BLaER1 (cell line): Measurements from ENCODE around the gene CABP1.
A peak's percentile ranks its signal among the peaks of the same experiment; 100 is the strongest.

Experiments
- H3K27ac ChIP-seq: shearing (Covaris generic); formaldehyde crosslinking; 2 replicates; pipeline ENCODE4 v1.8.1; 2022
- H3K27me3 ChIP-seq: shearing (Covaris generic); formaldehyde crosslinking; 2 replicates; pipeline ENCODE4 v1.8.1; 2022
- H3K36me3 ChIP-seq: shearing (Covaris generic); formaldehyde crosslinking; 2 replicates; pipeline ENCODE4 v1.8.1; 2022
- H3K4me1 ChIP-seq: shearing (Covaris generic); formaldehyde crosslinking; 2 replicates; pipeline ENCODE4 v1.8.1; 2022
- H3K4me2 ChIP-seq: shearing (Covaris generic); formaldehyde crosslinking; 2 replicates; pipeline ENCODE4 v1.8.1; 2022
- H3K4me3 ChIP-seq: shearing (Covaris generic); formaldehyde crosslinking; 2 replicates; pipeline ENCODE4 v1.8.1; 2022
- H3K9ac ChIP-seq: shearing (Covaris generic); formaldehyde crosslinking; 2 replicates; pipeline ENCODE4 v1.8.1; 2022
- H3K9me3 ChIP-seq: shearing (Covaris generic); formaldehyde crosslinking; 2 replicates; pipeline ENCODE4 v1.8.1; 2022
- H4K20me1 ChIP-seq: shearing (Covaris generic); formaldehyde crosslinking; 2 replicates; pipeline ENCODE4 v1.8.1; 2022
- Cebpa-rat ChIP-seq: shearing (Covaris generic); IDR thresholded peaks from 2 replicates; pipeline ENCODE4 v1.8.1; 2022

The CABP1 gene

DNA sequence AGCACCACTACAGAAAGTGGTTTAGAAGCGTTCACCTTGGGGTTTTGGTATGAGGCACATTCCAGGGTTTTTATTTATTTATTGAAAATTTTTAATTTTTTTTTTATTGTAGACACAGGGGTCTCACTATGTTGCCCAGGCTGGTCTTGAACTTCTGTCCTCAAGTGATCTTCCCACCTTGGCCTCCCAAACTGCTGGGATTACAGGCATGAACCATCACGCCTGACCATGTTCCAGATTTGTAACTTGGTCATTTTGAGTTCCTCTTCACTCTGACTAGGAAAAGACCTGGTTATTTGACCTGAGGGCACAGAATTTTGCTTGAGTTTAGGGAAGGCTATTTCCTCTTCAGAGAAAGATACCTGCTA is 49.6 kb downstream of the CABP1 start:
- TF ChIP-seq Cebpa-rat = no peak
- H3K4me3 ChIP-seq = no peak overlapping the region
- H3K4me2 ChIP-seq = peak overlapping the region; percentile 94
- H3K4me1 ChIP-seq = peaks cover 59% of the 10 kb centered on the region
- no peaks in the 10 kb centered on the region for H3K27me3 ChIP-seq
- no peaks in the 10 kb centered on the region for H3K9me3 ChIP-seq
- H3K9ac ChIP-seq = peak overlapping the region; percentile 94; the same call in 1 of the 2 replicates
- H3K27ac ChIP-seq = no peak overlapping the region
- peaks cover 27% of the 10 kb centered on the region for H3K36me3 ChIP-seq
- H4K20me1 ChIP-seq = peaks cover 80% of the 10 kb centered on the region

DNA sequence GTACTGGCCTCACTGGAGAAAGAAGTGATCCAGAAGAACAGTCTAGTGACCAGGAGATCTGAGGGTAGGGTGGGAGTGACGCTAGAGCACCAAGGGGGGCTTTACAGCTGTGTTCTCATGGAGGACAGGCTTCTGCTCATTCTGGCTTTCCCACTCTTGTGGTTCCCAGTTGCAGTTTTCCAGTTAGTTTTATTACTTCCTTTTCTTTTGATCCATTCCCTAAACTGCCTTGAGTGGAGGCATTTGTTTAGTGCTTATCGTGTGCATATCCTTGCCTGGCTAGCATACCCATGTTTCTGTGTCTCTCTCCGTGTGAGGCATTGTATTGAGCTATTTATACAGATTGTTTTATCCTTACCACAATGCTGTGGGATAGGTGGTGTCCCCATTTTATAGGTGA is 50.6 kb downstream of the CABP1 start:
- Histone ChIP-seq H3K36me3 (peaks cover 36% of the 10 kb centered on the region), H3K27me3 (no peaks in the 10 kb centered on the region), H3K4me3 (no peak overlapping the region), H3K27ac (peak overlapping the region; percentile 32; the same call in 1 of the 2 replicates), H3K9me3 (no peaks in the 10 kb centered on the region), H3K4me2 (peak overlapping the region; percentile 94), H3K4me1 (peaks cover 50% of the 10 kb centered on the region), H4K20me1 (peaks cover 80% of the 10 kb centered on the region), H3K9ac (peak overlapping the region; percentile 55)
- no peak for TF ChIP-seq Cebpa-rat

DNA sequence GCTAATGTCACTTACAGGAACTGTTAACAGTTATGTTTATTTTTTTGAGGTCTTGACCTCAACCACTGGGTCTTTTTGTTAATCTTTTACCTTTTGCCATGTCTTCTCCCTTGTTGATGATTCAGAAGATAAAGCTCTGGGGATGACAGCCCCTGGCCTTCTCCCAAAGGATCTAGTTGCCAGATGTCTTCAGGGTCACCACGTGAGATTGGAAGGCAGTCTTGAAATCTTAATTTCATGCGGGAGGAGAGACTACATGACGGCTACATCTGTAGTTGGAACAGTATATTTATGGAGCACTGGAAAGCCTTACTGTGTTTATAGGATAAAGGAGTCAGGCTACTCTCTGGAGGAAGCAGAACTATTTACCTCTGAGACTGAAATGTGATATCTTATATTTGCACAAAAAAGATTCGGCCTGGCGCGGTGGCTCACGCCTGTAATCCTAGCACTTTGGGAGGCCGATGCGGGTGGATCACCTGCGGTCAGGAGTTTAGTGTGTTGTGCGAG is 52.2 kb downstream of the CABP1 start:
- peaks cover 52% of the 10 kb centered on the region for H3K36me3 ChIP-seq
- H3K27ac ChIP-seq = peak overlapping the region; percentile 32; the same call in 1 of the 2 replicates

DNA sequence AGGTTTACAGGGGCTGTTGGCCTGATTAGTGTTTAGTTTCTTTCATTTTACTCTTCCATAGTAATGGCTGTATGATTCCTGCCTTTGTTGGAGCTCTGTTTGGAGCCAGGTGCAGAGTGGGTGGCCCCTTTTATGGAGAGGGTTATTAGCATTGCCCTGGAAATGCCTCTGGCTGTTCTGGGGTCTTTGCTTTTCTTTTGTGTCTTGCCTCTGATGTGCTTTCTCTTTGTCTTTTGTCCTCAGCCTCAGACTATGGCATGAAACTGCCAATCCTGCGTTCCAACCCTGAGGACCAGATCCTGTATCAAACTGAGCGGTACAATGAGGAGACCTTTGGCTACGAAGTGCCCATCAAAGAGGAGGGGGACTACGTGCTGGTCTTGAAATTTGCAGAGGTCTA is 53.4 kb downstream of the CABP1 start:
- Histone ChIP-seq H3K4me3 (no peak overlapping the region), H3K9me3 (no peaks in the 10 kb centered on the region), H3K36me3 (peaks cover 64% of the 10 kb centered on the region), H3K27me3 (no peaks in the 10 kb centered on the region), H4K20me1 (peaks cover 62% of the 10 kb centered on the region), H3K27ac (no peak overlapping the region), H3K4me2 (no peak overlapping the region), H3K9ac (no peak overlapping the region), H3K4me1 (peaks cover 58% of the 10 kb centered on the region)
- TF ChIP-seq Cebpa-rat = no peak

More for the DNA sequence above, 52.2 kb downstream of the CABP1 start:
- Histone ChIP-seq H3K27me3 (no peaks in the 10 kb centered on the region), H4K20me1 (peaks cover 75% of the 10 kb centered on the region), H3K9me3 (no peaks in the 10 kb centered on the region), H3K4me2 (peak overlapping the region; percentile 94), H3K9ac (peak overlapping the region; percentile 55; the same call in 1 of the 2 replicates), H3K4me3 (no peak overlapping the region), H3K4me1 (peaks cover 52% of the 10 kb centered on the region)
- no peak for TF ChIP-seq Cebpa-rat

DNA sequence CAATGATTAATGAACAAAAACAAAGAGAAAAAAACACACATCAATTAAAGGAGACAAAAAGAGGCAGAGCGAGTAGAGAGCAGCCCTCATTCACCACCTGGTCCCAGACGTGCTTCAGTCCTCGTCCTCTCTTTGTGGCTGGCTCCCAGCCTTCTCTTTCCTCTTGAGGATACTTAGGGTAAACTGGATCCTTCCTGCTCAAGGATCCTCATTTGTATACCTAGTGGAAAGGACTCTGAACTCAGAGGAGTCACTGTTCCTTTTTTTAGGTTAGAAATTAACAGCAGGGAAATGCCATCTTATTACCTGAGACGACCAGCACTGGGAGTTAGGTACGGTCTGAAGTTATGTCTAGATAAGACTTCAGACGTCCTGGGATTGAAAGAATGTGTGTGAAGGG is 56.2 kb downstream of the CABP1 start:
- H3K4me1 ChIP-seq = peaks cover 36% of the 10 kb centered on the region
- H3K9ac ChIP-seq = no peak overlapping the region
- peaks cover 92% of the 10 kb centered on the region for H3K36me3 ChIP-seq
- H4K20me1 ChIP-seq = peaks cover 34% of the 10 kb centered on the region
- no peak for TF ChIP-seq Cebpa-rat
- no peak overlapping the region for H3K4me2 ChIP-seq
- H3K27me3 ChIP-seq = no peaks in the 10 kb centered on the region
- H3K4me3 ChIP-seq = no peak overlapping the region
- no peak overlapping the region for H3K27ac ChIP-seq
- no peaks in the 10 kb centered on the region for H3K9me3 ChIP-seq

DNA sequence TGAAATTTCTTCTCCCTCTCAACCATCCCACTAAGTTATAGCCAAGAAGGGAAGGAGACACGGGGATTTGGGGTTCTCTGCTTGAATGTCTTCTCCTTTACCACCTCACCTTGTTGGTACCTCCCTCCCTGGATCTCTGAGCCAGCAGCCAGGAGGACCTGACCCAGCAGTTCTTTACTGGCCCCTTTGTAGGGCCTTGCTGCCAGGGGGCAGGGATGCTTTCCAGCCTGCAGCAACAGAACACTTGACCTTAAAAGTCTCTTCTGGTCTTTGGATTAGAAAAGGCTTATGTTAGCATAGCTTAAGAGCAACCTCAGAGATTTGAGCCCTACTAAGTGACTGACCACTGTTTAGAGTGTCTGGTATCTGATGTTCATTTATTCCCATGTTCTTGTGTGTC is 56.9 kb downstream of the CABP1 start:
- Histone ChIP-seq H3K27ac (no peak overlapping the region), H3K9ac (no peak overlapping the region), H3K4me3 (no peak overlapping the region), H3K9me3 (no peaks in the 10 kb centered on the region), H3K36me3 (peaks cover 99% of the 10 kb centered on the region), H3K4me2 (no peak overlapping the region), H3K4me1 (peaks cover 29% of the 10 kb centered on the region), H3K27me3 (no peaks in the 10 kb centered on the region), H4K20me1 (peaks cover 27% of the 10 kb centered on the region)
- no peak for TF ChIP-seq Cebpa-rat

DNA sequence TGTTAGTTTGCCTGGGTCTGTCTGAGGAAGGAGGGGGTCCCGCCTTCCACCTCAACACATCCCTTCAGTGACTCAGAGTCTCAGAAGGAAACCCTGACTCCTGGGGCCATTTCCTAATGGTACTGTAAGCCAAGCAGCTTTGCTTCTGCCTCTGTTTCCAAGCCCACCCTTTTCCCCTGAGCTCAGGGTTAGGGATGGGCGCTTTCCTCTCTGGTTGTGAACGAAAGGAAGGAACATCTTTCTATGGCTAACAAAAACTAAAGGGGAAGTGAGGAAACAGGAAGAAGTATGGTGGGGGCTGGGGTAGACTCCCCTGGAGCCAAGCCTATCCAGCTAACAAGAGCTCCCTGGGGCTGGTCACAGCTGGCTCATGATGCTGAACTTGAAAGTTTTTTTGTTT is 58.2 kb downstream of the CABP1 start:
- no peaks in the 10 kb centered on the region for H3K9me3 ChIP-seq
- H3K27me3 ChIP-seq = no peaks in the 10 kb centered on the region
- H4K20me1 ChIP-seq = peaks cover 14% of the 10 kb centered on the region
- H3K4me2 ChIP-seq = peak overlapping the region; percentile 60
- no peak for TF ChIP-seq Cebpa-rat
- peaks cover 23% of the 10 kb centered on the region for H3K4me1 ChIP-seq
- peaks cover 100% of the 10 kb centered on the region for H3K36me3 ChIP-seq
- H3K9ac ChIP-seq = no peak overlapping the region
- H3K27ac ChIP-seq = peak overlapping the region; percentile 67
- no peak overlapping the region for H3K4me3 ChIP-seq

DNA sequence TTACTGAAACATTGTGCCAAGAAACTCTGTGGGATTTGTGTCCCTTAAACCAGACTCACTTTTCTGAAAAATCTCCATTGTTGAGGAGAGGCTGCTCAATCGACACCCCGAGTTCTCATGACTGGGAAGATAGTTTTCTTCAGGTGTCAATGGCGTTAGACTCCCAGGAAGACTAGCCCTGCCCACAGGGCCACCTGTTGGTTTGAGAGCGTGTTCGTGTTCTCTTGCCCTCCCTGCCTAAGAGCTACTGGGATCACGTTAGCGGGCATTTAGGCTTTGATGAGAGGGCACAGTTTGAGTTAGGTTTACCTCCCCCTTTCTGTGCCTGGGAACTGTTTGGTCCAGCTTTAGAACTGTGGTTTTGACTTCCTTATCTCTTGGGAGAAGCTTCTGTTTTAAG is 59.1 kb downstream of the CABP1 start:
- H3K27me3 ChIP-seq = no peaks in the 10 kb centered on the region
- H3K4me3 ChIP-seq = no peak overlapping the region
- H3K9ac ChIP-seq = no peak overlapping the region
- H4K20me1 ChIP-seq = peaks cover 5% of the 10 kb centered on the region; the same call in 1 of the 2 replicates
- H3K4me1 ChIP-seq = peaks cover 23% of the 10 kb centered on the region
- H3K4me2 ChIP-seq = no peak overlapping the region
- H3K9me3 ChIP-seq = no peaks in the 10 kb centered on the region
- TF ChIP-seq Cebpa-rat = no peak
- H3K27ac ChIP-seq = 0 out of 2 replicates have a peak overlapping the region, but pooled peaks have one; percentile 3
- H3K36me3 ChIP-seq = peaks cover 94% of the 10 kb centered on the region

DNA sequence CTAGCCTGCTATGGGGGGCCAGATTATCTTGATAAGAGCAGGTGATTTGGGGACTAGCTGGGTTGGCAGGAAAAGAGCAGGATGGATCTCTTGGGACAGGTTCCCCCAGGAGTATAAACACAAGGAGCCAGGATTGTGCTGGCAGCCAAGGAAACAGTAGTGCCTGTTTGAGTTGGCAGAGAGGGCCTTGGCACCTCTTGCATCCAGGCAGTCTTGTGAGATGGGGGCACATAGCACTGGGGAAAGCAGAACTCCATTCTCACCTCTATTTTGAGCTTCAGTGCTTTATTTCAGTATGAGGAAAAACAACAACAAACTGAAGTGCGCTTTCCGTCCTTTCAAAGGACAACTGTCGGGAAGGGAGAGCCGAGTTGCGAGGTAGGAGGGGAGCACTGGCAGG is 60.5 kb downstream of the CABP1 start:
- H3K4me2 ChIP-seq = no peak overlapping the region
- H3K9ac ChIP-seq = no peak overlapping the region
- no peak for TF ChIP-seq Cebpa-rat
- H4K20me1 ChIP-seq = no peaks in the 10 kb centered on the region
- H3K27me3 ChIP-seq = no peaks in the 10 kb centered on the region
- no peak overlapping the region for H3K27ac ChIP-seq
- H3K4me3 ChIP-seq = no peak overlapping the region
- H3K36me3 ChIP-seq = peaks cover 81% of the 10 kb centered on the region
- no peaks in the 10 kb centered on the region for H3K9me3 ChIP-seq
- H3K4me1 ChIP-seq = peaks cover 31% of the 10 kb centered on the region

DNA sequence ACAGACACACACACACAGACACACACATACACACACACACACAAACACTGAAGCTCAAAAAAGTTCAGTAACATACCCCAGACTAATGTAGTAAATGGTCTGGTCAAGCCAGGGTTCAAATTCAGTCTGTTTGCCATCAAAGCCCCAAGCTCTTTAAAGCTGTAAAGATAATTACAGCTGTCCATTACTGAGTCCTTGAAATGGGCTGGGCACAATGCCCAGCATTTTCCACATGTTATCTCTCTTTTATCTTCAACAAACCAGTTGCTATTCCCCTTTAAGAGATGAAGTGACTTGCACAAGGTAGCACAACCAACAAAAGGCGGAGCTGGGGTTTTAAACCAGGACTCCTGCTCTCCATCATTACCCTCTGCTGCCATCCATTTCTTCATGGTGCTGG is 62.2 kb downstream of the CABP1 start:
- Histone ChIP-seq H3K9ac (no peak overlapping the region), H3K9me3 (no peaks in the 10 kb centered on the region), H3K4me1 (peaks cover 36% of the 10 kb centered on the region), H3K27ac (no peak overlapping the region), H3K36me3 (peaks cover 63% of the 10 kb centered on the region), H3K4me2 (no peak overlapping the region), H4K20me1 (no peaks in the 10 kb centered on the region), H3K27me3 (no peaks in the 10 kb centered on the region), H3K4me3 (no peak overlapping the region)
- no peak for TF ChIP-seq Cebpa-rat

DNA sequence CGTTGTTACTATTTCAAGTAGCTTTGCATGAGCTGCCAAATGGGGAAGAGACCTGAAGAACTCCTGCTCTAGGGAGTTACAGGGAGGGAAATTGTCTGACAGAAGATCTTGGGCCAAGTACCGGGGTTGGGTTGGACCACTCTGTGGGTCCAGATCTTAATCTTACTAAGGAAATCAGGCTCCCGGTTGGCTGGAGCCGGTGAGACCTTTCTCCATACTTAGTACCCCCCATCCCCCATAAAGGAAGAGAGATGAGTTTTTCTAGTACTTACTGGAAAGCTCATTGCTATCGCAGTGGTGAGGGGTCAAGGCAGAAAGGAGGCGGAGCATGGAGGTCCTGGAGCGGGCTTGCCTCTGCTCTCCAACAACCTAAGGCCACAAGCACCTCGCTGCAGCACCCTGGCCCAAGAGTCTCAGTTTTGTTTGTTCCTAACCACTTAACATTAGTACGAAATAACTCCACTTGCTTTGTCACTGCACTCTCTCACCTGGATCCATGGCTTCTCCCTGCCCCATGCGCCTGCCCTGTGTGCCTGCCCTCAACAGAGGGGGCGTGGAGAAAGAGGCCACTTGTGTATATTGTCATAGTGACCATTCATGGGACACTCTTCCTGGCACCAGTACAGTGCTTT is 63.0 kb downstream of the CABP1 start:
- Histone ChIP-seq H3K4me2 (no peak overlapping the region), H3K36me3 (peaks cover 55% of the 10 kb centered on the region), H3K27me3 (no peaks in the 10 kb centered on the region), H3K9ac (no peak overlapping the region), H3K27ac (no peak overlapping the region), H4K20me1 (no peaks in the 10 kb centered on the region), H3K9me3 (no peaks in the 10 kb centered on the region), H3K4me1 (peaks cover 36% of the 10 kb centered on the region), H3K4me3 (no peak overlapping the region)
- TF ChIP-seq Cebpa-rat = no peak
